ENCODE results near the gene MEAK7. TPM values are rescaled to one million over a fixed set of nuclear protein-coding genes. Genes with fewer than 3 reads are reported as not detected.
A peak's percentile ranks its signal among the peaks of the same experiment; 100 is the strongest.

MEAK7 gene
- total RNA-seq, 1 donor from 2014 or later = 5.3 TPM

- H3K4me1 ChIP-seq = peaks cover 14% of the 10 kb centered on the region
- TF ChIP-seq CTCF (IDR thresholded peaks at IDR 0.05; ENCODE audit: borderline replicate concordance) = no peak
- no peaks in the 10 kb centered on the region for H3K36me3 ChIP-seq
- intact Hi-C loops (cut with micrococcal nuclease) = no loop called here
- H3K9me3 ChIP-seq (replicated peaks) = no peaks in the 10 kb centered on the region
- H3K27ac ChIP-seq (replicated peaks) = peak overlapping the region; percentile 5
- H3K27me3 ChIP-seq (ENCODE audit: low read depth) = no peaks in the 10 kb centered on the region
- no peak overlapping the region for H3K4me3 ChIP-seq
- no peak for DNase-seq
Observed at GRCh38 chr16:84537491-84538151, 33.2 kb upstream of the MEAK7 start.

- Histone ChIP-seq H3K4me1 (peaks cover 29% of the 10 kb centered on the region), H3K4me3 (no peak overlapping the region), H3K27ac (replicated peaks) (no peak overlapping the region), H3K27me3 (ENCODE audit: low read depth) (no peaks in the 10 kb centered on the region), H3K36me3 (no peaks in the 10 kb centered on the region), H3K9me3 (replicated peaks) (no peaks in the 10 kb centered on the region)
- intact Hi-C loops (cut with micrococcal nuclease) = no loop called here
- no peak for TF ChIP-seq CTCF (IDR thresholded peaks at IDR 0.05; ENCODE audit: borderline replicate concordance)
- no peak for DNase-seq
Observed at GRCh38 chr16:84535851-84536250, 31.4 kb upstream of the MEAK7 start.

- H3K4me1 ChIP-seq = peaks cover 29% of the 10 kb centered on the region
- TF ChIP-seq CTCF (IDR thresholded peaks at IDR 0.05; ENCODE audit: borderline replicate concordance) = no peak
- H3K4me3 ChIP-seq = no peak overlapping the region
- H3K9me3 ChIP-seq (replicated peaks) = no peaks in the 10 kb centered on the region
- H3K27me3 ChIP-seq (ENCODE audit: low read depth) = no peaks in the 10 kb centered on the region
- no peaks in the 10 kb centered on the region for H3K36me3 ChIP-seq
- H3K27ac ChIP-seq (replicated peaks) = no peak overlapping the region
- DNase-seq = no peak
- intact Hi-C loops (cut with micrococcal nuclease) = no loop called here
Observed at GRCh38 chr16:84535408-84535807, 30.9 kb upstream of the MEAK7 start.

- no peak overlapping the region for H3K27ac ChIP-seq (replicated peaks)
- intact Hi-C loops (cut with micrococcal nuclease) = no loop called here
- no peak overlapping the region for H3K4me3 ChIP-seq
- no peaks in the 10 kb centered on the region for H3K27me3 ChIP-seq (ENCODE audit: low read depth)
- TF ChIP-seq CTCF (IDR thresholded peaks at IDR 0.05; ENCODE audit: borderline replicate concordance) = no peak
- H3K36me3 ChIP-seq = no peaks in the 10 kb centered on the region
- DNase-seq = no peak
- H3K4me1 ChIP-seq = peaks cover 29% of the 10 kb centered on the region
- peaks cover 2% of the 10 kb centered on the region for H3K9me3 ChIP-seq (replicated peaks)
Observed at GRCh38 chr16:84534815-84535214, 30.4 kb upstream of the MEAK7 start.

- peaks cover 34% of the 10 kb centered on the region for H3K4me1 ChIP-seq
- intact Hi-C loops (cut with micrococcal nuclease) = no loop called here
- peaks cover 8% of the 10 kb centered on the region for H3K9me3 ChIP-seq (replicated peaks)
- no peak for TF ChIP-seq CTCF (IDR thresholded peaks at IDR 0.05; ENCODE audit: borderline replicate concordance)
- DNase-seq = no peak
- H3K4me3 ChIP-seq = no peak overlapping the region
- no peaks in the 10 kb centered on the region for H3K36me3 ChIP-seq
- peak overlapping the region; percentile 81 for H3K27ac ChIP-seq (replicated peaks)
- no peaks in the 10 kb centered on the region for H3K27me3 ChIP-seq (ENCODE audit: low read depth)
Observed at GRCh38 chr16:84532855-84533486, 28.5 kb upstream of the MEAK7 start.
